ENCODE measurements around the gene PTPRT.

GRCh38 chr20:42272516-42272915 is 917.2 kb downstream of the PTPRT start:
- TF ChIP-seq CTCF (conservative IDR thresholded peaks at IDR 0.05 in 1 of 2, IDR thresholded peaks at IDR 0.05 in 1 of 2; ENCODE audit: low read depth in 1 of 2, low read length in 2 of 2) (no peak), EZH2 (IDR thresholded peaks at IDR 0.05; ENCODE audit: low read length, missing control alignments) (no peak)
